ENCODE data around the gene CYB561. TPM values are rescaled to one million over a fixed set of nuclear protein-coding genes. Genes with fewer than 3 reads are reported as not detected.

Gene CYB561
- total RNA-seq, 5 donors from 2014 or later (not counting 1 experiment from before 2014, with no cell fraction given) = 15.5 to 64.1 (median 34.0) TPM

- DNase-seq (no peak), ATAC-seq (replicated peaks in 1 of 4) (no peak)
- H3K9me3 Mint-ChIP-seq = no peaks in the 10 kb centered on the region
- H3K27me3 Mint-ChIP-seq = no peaks in the 10 kb centered on the region
- POLR2A ChIA-PET = no interaction called here
- H3K4me1 ChIP-seq (ENCODE audit: control insufficient read depth in 1 of 2, extremely low read depth in 1 of 2, insufficient read depth in 2 of 2, low read length in 2 of 2) = no peaks in the 10 kb centered on the region
- no peak overlapping the region for H3K4me3 ChIP-seq (ENCODE audit: control insufficient read depth in 1 of 2, extremely low read depth in 1 of 2, low read length in 1 of 2)
- peaks cover 0 to 10% of the 10 kb centered on the region in 2 experiments for H3K27me3 ChIP-seq (replicated peaks in 1 of 2; ENCODE audit: control insufficient read depth in 2 of 2, extremely low read depth in 1 of 2, insufficient read depth in 2 of 2, low read length in 1 of 2)
- H3K27ac ChIP-seq (ENCODE audit: low read length) = no peak overlapping the region
- no peak overlapping the region for H3K27ac Mint-ChIP-seq
- no peaks in the 10 kb centered on the region for H3K36me3 ChIP-seq (ENCODE audit: control insufficient read depth in 2 of 2, extremely low read depth in 1 of 2, insufficient read depth in 1 of 2, low read length in 1 of 2)
- no peaks in the 10 kb centered on the region for H3K4me1 Mint-ChIP-seq
- no peak overlapping the region for H3K4me3 Mint-ChIP-seq
- no peaks in the 10 kb centered on the region for H3K9me3 ChIP-seq
- CTCF ChIA-PET = interaction anchor here in 1 of 2 donors (0.5 to 0.8 kb wide), 3 partner anchors 17 to 116 kb away, joined by 3 to 5 read pairs (median 3); no protein-coding TSS in a partner anchor
- H3K36me3 Mint-ChIP-seq = no peaks in the 10 kb centered on the region
- 83% methylated on average over 12 of the region's 12 CpGs for WGBS (ENCODE audit: insufficient coverage)
Measured at GRCh38 chr17:63486317-63487013, 40.4 kb upstream of the CYB561 start.

- Histone ChIP-seq H3K4me1 (ENCODE audit: control insufficient read depth in 1 of 2, extremely low read depth in 1 of 2, insufficient read depth in 2 of 2, low read length in 2 of 2) (peaks cover 0 to 4% of the 10 kb centered on the region in 2 experiments), H3K27me3 (replicated peaks in 1 of 2; ENCODE audit: control insufficient read depth in 2 of 2, extremely low read depth in 1 of 2, insufficient read depth in 2 of 2, low read length in 1 of 2) (peaks cover 0 to 28% of the 10 kb centered on the region in 2 experiments), H3K4me3 (ENCODE audit: control insufficient read depth in 1 of 2, extremely low read depth in 1 of 2, low read length in 1 of 2) (no peak overlapping the region), H3K27ac (ENCODE audit: low read length) (no peak overlapping the region), H3K36me3 (ENCODE audit: control insufficient read depth in 2 of 2, extremely low read depth in 1 of 2, insufficient read depth in 1 of 2, low read length in 1 of 2) (no peaks in the 10 kb centered on the region), H3K9me3 (no peaks in the 10 kb centered on the region)
- ATAC-seq (replicated peaks in 1 of 4) (no peak), DNase-seq (no peak)
- Mint-ChIP-seq H3K4me1 (peaks cover 3 to 5% (median 4%) of the 10 kb centered on the region in 3 donors), H3K9me3 (no peaks in the 10 kb centered on the region), H3K36me3 (no peaks in the 10 kb centered on the region), H3K4me3 (no peak overlapping the region), H3K27me3 (peaks cover 0 to 4% of the 10 kb centered on the region in 2 donors), H3K27ac (no peak overlapping the region)
- ChIA-PET CTCF (no interaction called here), POLR2A (no interaction called here)
- 82% methylated on average over 14 of the region's 16 CpGs for WGBS (ENCODE audit: insufficient coverage)
Measured at GRCh38 chr17:63483655-63484575, 37.8 kb upstream of the CYB561 start.

DNA sequence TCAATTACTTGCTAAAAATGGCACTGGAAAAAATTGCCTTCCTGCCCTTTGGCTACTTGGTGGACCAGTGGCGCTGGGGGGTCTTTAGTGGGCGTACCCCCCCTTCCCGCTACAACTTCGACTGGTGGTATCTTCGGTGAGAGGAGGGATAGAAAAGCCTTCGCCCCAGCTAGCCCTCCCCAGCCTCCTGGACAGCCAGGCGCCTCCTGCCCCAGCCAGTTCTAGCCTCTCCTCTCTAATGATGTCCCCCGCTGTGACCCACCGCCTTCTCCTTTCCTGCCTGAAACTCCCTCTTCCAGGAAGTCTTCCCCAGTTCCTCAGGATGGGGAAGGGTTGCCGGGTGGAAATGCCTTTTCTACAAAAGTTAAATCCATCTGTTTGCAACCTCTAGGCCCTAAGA lies 36.9 kb upstream of the CYB561 start:
- Mint-ChIP-seq H3K9me3 (no peaks in the 10 kb centered on the region), H3K4me3 (no peak overlapping the region), H3K4me1 (peaks cover 4 to 10% (median 6%) of the 10 kb centered on the region in 3 donors), H3K36me3 (no peaks in the 10 kb centered on the region), H3K27me3 (peaks cover 0 to 10% of the 10 kb centered on the region in 2 donors), H3K27ac (no peak overlapping the region)
- Histone ChIP-seq H3K27me3 (replicated peaks in 1 of 2; ENCODE audit: control insufficient read depth in 2 of 2, extremely low read depth in 1 of 2, insufficient read depth in 2 of 2, low read length in 1 of 2) (peaks cover 0 to 33% of the 10 kb centered on the region in 2 experiments), H3K9me3 (no peaks in the 10 kb centered on the region), H3K36me3 (ENCODE audit: control insufficient read depth in 2 of 2, extremely low read depth in 1 of 2, insufficient read depth in 1 of 2, low read length in 1 of 2) (no peaks in the 10 kb centered on the region), H3K4me1 (ENCODE audit: control insufficient read depth in 1 of 2, extremely low read depth in 1 of 2, insufficient read depth in 2 of 2, low read length in 2 of 2) (peaks cover 2 to 12% of the 10 kb centered on the region in 2 experiments), H3K27ac (ENCODE audit: low read length) (no peak overlapping the region), H3K4me3 (ENCODE audit: control insufficient read depth in 1 of 2, extremely low read depth in 1 of 2, low read length in 1 of 2) (no peak overlapping the region)
- ChIA-PET POLR2A (no interaction called here), CTCF (no interaction called here)
- ATAC-seq (replicated peaks in 1 of 4) (no peak), DNase-seq (no peak)
- 100% methylated on average over 3 of the region's 10 CpGs for WGBS (ENCODE audit: insufficient coverage)

DNA sequence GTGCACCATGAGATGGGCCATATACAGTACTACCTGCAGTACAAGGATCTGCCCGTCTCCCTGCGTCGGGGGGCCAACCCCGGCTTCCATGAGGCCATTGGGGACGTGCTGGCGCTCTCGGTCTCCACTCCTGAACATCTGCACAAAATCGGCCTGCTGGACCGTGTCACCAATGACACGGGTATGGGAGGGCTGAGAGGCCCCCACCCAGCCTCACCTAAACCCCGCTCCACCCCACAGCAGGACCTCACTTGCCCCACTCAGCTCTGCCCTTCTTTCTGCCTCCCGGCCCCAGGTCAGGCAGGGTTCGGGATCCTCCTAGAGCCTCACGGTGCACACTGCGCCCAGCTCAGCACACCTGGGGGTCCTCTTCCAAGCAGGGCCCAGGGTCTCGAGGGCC lies 36.4 kb upstream of the CYB561 start:
- H3K27me3 Mint-ChIP-seq = peaks cover 4 to 14% of the 10 kb centered on the region in 2 donors
- POLR2A ChIA-PET = interaction anchor here in 1 of 2 donors (0.7 kb wide), 1 partner anchor 48 kb away, joined by 3 read pairs; no protein-coding TSS in a partner anchor
- DNase-seq = no peak

DNA sequence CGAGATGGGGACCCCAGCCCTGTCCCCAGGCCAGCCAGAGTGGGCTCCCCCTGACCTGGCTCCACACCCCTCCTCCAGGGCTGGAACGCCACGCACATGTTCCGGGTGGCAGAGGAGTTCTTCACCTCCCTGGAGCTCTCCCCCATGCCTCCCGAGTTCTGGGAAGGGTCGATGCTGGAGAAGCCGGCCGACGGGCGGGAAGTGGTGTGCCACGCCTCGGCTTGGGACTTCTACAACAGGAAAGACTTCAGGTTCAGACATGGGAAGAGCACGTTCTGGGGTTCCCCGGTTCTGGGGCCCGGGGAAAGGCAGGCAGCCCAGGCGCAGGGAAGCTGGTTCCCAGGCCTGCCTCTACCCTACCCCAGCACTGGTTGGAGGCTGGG lies 35.4 kb upstream of the CYB561 start:
- Histone ChIP-seq H3K36me3 (ENCODE audit: control insufficient read depth in 2 of 2, extremely low read depth in 1 of 2, insufficient read depth in 1 of 2, low read length in 1 of 2) (no peaks in the 10 kb centered on the region), H3K27me3 (replicated peaks in 1 of 2; ENCODE audit: control insufficient read depth in 2 of 2, extremely low read depth in 1 of 2, insufficient read depth in 2 of 2, low read length in 1 of 2) (peaks cover 0 to 40% of the 10 kb centered on the region in 2 experiments), H3K9me3 (no peaks in the 10 kb centered on the region), H3K4me3 (ENCODE audit: control insufficient read depth in 1 of 2, extremely low read depth in 1 of 2, low read length in 1 of 2) (no peak overlapping the region), H3K4me1 (ENCODE audit: control insufficient read depth in 1 of 2, extremely low read depth in 1 of 2, insufficient read depth in 2 of 2, low read length in 2 of 2) (peaks cover 2 to 20% of the 10 kb centered on the region in 2 experiments), H3K27ac (ENCODE audit: low read length) (no peak overlapping the region)
- Mint-ChIP-seq H3K9me3 (no peaks in the 10 kb centered on the region), H3K36me3 (no peaks in the 10 kb centered on the region), H3K27me3 (peaks cover 5 to 15% of the 10 kb centered on the region in 2 donors), H3K27ac (no peak overlapping the region), H3K4me3 (no peak overlapping the region), H3K4me1 (peaks cover 4 to 16% (median 11%) of the 10 kb centered on the region in 3 donors)
- DNase-seq (no peak), ATAC-seq (replicated peaks in 1 of 4) (no peak)
- POLR2A ChIA-PET = no interaction called here
- WGBS (ENCODE audit: insufficient coverage) = 86% methylated on average over 12 of the region's 16 CpGs
- CTCF ChIA-PET = interaction anchor here (1.1 to 5.9 kb wide), 3 partner anchors 55 to 130 kb away, joined by 3 to 59 read pairs (median 30); no protein-coding TSS in a partner anchor

More for the DNA sequence above, 36.4 kb upstream of the CYB561 start:
- no peak overlapping the region for H3K27ac Mint-ChIP-seq
- no peak overlapping the region for H3K4me3 Mint-ChIP-seq
- no peaks in the 10 kb centered on the region for H3K36me3 Mint-ChIP-seq
- no peak overlapping the region for H3K27ac ChIP-seq (ENCODE audit: low read length)
- no peak overlapping the region for H3K4me3 ChIP-seq (ENCODE audit: control insufficient read depth in 1 of 2, extremely low read depth in 1 of 2, low read length in 1 of 2)
- H3K27me3 ChIP-seq (replicated peaks in 1 of 2; ENCODE audit: control insufficient read depth in 2 of 2, extremely low read depth in 1 of 2, insufficient read depth in 2 of 2, low read length in 1 of 2) = peaks cover 0 to 39% of the 10 kb centered on the region in 2 experiments
- 83% methylated on average over 14 of the region's 16 CpGs for WGBS (ENCODE audit: insufficient coverage)
- H3K4me1 ChIP-seq (ENCODE audit: control insufficient read depth in 1 of 2, extremely low read depth in 1 of 2, insufficient read depth in 2 of 2, low read length in 2 of 2) = peaks cover 2 to 18% of the 10 kb centered on the region in 2 experiments
- CTCF ChIA-PET = no interaction called here
- H3K4me1 Mint-ChIP-seq = peaks cover 4 to 15% (median 10%) of the 10 kb centered on the region in 3 donors
- ATAC-seq (replicated peaks in 1 of 4) = no peak
- no peaks in the 10 kb centered on the region for H3K9me3 Mint-ChIP-seq
- H3K9me3 ChIP-seq = no peaks in the 10 kb centered on the region
- no peaks in the 10 kb centered on the region for H3K36me3 ChIP-seq (ENCODE audit: control insufficient read depth in 2 of 2, extremely low read depth in 1 of 2, insufficient read depth in 1 of 2, low read length in 1 of 2)

DNA sequence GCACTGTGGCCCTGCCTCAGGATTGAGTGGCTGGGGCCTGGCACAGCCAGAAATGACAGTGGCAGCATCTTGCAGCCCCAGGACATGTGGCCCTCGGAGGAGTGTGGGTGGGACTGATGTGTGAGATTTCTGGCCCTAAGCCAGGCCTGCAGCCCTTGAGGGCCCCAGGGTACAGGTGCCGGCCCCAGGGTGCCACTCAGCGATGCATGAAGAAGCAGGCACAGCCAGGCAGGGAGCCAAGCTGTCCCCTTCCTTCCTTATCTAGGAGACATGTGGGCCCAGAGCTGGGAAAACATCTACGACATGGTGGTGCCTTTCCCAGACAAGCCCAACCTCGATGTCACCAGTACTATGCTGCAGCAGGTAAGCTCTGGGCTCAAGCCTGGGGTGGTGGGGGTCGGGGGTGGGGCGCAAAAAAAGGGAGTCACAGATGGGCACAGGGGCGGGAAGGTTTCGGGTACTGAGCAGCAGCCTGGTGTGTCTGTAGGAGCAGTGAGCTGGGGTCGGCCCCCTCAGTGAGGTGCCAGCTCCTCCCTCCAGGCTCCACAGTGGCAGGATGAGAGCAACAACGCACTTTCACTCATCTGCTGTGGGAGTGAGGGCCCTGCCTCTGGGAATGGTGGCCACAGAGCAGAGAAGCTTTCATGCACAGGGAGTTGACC lies 34.9 kb upstream of the CYB561 start:
- Histone ChIP-seq H3K27ac (ENCODE audit: low read length) (no peak overlapping the region), H3K27me3 (replicated peaks in 1 of 2; ENCODE audit: control insufficient read depth in 2 of 2, extremely low read depth in 1 of 2, insufficient read depth in 2 of 2, low read length in 1 of 2) (peaks cover 2 to 44% of the 10 kb centered on the region in 2 experiments), H3K9me3 (no peaks in the 10 kb centered on the region), H3K4me1 (ENCODE audit: control insufficient read depth in 1 of 2, extremely low read depth in 1 of 2, insufficient read depth in 2 of 2, low read length in 2 of 2) (peaks cover 4 to 26% of the 10 kb centered on the region in 2 experiments), H3K4me3 (ENCODE audit: control insufficient read depth in 1 of 2, extremely low read depth in 1 of 2, low read length in 1 of 2) (no peak overlapping the region), H3K36me3 (ENCODE audit: control insufficient read depth in 2 of 2, extremely low read depth in 1 of 2, insufficient read depth in 1 of 2, low read length in 1 of 2) (no peaks in the 10 kb centered on the region)
- Mint-ChIP-seq H3K4me1 (peaks cover 4 to 16% (median 11%) of the 10 kb centered on the region in 3 donors), H3K4me3 (no peak overlapping the region), H3K9me3 (no peaks in the 10 kb centered on the region), H3K27me3 (peaks cover 5 to 15% of the 10 kb centered on the region in 2 donors), H3K36me3 (no peaks in the 10 kb centered on the region), H3K27ac (no peak overlapping the region)
- WGBS (ENCODE audit: insufficient coverage) = 88% methylated on average over 4 of the region's 11 CpGs
- ATAC-seq (replicated peaks in 1 of 4) (no peak), DNase-seq (no peak)
- ChIA-PET CTCF (interaction anchor here (1.1 to 5.9 kb wide), 3 partner anchors 55 to 131 kb away, joined by 3 to 59 read pairs (median 30); no protein-coding TSS in a partner anchor), POLR2A (no interaction called here)

All from T-cell (primary cell).